Stimulated activated CD4-positive, alpha-beta T cell treated with anti-CD3 and anti-CD28 coated beads, TNF-alpha, amount 100 ng/mL, for 1 hour (primary cell): Measurements from ENCODE around the gene RPL7A.
"Not testable (repeated sequence)": the region's sequence is repeated elsewhere in the genome, so short reads cannot be mapped to it uniquely, and the experiment has no call there.

Experiments used
- DNase-seq, 3 donors: peaks; one replicate each; pipeline ENCODE4 v3.0.0-alpha.2; 2020; ENCODE audit warnings: low read depth in 3 of 3, low spot score in 1 of 3

Gene RPL7A

GRCh38 chr9:133386338-133386737 is 38.3 kb downstream of the RPL7A start:
- no peak for DNase-seq

GRCh38 chr9:133387680-133388079 is 39.7 kb downstream of the RPL7A start:
- no peak for DNase-seq

GRCh38 chr9:133389025-133389557 is 41.1 kb downstream of the RPL7A start:
- no peak for DNase-seq

- DNase-seq: no peak
Observed at GRCh38 chr9:133389562-133389961, 41.5 kb downstream of the RPL7A start.

- no peak for DNase-seq
Observed at GRCh38 chr9:133390713-133391112, 42.7 kb downstream of the RPL7A start.

- not testable (repeated sequence) for DNase-seq
Observed at GRCh38 chr9:133391449-133391848, 43.4 kb downstream of the RPL7A start.

GRCh38 chr9:133392308-133392707 is 44.3 kb downstream of the RPL7A start:
- not testable (repeated sequence) for DNase-seq

GRCh38 chr9:133393399-133393798 is 45.4 kb downstream of the RPL7A start:
- no peak for DNase-seq

GRCh38 chr9:133394687-133395271 is 46.8 kb downstream of the RPL7A start:
- no peak for DNase-seq

GRCh38 chr9:133396952-133397351 is 48.9 kb downstream of the RPL7A start:
- DNase-seq: no peak

- DNase-seq: no peak
Observed at GRCh38 chr9:133397370-133397769, 49.4 kb downstream of the RPL7A start.

GRCh38 chr9:133397895-133398294 is 49.9 kb downstream of the RPL7A start:
- no peak for DNase-seq

- DNase-seq: no peak
Observed at GRCh38 chr9:133400292-133400691, 52.3 kb downstream of the RPL7A start.
